ENCODE measurements around the gene PCSK4.

The PCSK4 gene

GRCh38 chr19:1457031-1457739 lies 33.0 kb downstream of the PCSK4 start:
- DNase-seq (ENCODE audit: extremely low spot score, insufficient read length, low read depth), result no peak
- FAIRE-seq, result no peak

DNA sequence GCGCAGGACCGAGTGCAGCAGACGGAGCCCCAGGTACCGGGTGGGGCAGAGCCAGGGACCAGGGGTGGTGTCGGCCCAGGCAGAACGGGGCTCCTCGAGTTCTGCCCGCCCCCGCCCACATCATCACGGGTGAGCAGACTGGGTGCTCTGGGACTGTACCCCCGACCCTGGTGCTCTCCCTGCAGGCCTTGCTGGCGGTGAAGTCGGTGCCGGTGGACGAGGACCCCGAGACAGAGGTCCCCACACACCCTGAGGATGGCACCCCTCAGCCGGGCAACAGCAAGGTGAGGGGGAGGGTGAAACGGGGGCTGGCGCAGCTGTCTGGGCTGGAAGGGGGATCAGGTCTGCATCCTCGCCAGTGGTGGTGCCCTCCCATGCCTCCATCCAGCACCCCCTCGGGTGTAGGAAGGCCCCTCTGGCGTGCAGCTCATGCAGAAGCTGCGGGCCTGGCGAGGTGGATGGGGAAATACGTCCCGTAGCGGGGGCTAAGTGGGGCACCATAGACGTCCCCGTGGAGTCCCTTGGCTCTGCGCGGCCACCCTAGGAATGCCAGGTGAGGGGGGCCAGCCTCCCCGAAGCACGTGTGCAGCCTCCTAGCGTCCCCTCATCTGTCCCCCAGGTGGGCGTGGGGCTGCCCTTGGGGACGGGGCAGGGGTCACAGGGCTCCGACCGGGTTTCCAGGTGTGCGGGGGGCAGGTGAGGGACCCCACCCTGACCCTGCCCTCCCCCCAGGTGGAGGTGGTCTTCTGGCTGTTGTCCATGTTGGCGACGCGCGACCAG lies 33.8 kb downstream of the PCSK4 start:
- FAIRE-seq, result no peak
- DNase-seq (ENCODE audit: extremely low spot score, insufficient read length, low read depth), result no peak

GRCh38 chr19:1455336-1456120 lies 34.6 kb downstream of the PCSK4 start:
- peak; percentile 49 for DNase-seq (ENCODE audit: extremely low spot score, insufficient read length, low read depth)
- peak; percentile 62 for FAIRE-seq

- DNase-seq (ENCODE audit: extremely low spot score, insufficient read length, low read depth) (no peak), FAIRE-seq (no peak)
These were observed 35.2 kb downstream of the PCSK4 start for GRCh38 chr19:1455002-1455335.

DNA sequence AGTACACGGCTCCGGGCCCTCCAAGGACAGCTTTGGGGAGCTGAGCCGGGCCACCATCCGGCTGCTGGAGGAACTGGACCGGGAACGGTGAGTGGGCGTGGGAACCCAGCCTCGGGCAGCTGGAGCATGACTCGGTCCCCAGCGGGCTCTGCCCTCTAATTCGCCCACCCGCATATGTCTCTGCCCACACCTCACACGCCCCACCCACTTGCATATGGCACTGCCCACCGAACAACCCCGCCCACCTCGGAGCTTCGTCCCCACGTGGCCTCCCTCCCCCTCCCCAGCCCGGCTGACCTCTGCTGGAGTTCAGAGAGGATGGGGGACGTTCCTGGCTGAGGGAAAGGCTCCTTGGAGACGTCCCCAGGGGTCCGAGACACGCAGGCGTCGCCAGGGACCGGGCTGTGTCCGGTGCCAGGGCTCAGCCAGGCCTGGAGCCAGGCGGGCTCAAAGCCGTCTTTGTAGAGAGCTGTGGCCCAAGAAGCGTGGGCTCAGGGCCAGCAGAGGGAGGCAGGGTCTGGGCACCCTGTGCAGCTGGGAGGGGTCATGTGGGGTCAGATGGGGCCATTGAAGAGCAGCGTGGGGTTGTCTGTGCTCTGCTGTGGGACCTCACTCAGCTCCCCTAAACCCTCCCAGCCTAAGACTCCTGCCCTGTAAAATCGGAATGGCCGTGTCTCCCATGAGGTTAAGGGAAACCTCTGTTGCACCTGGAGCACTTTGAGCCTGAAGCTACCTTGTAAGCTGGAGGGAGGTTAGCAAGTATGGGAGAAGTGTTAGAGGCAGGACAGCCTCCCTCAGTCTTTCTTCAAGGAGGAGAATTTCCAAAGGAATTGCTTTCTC lies 36.4 kb downstream of the PCSK4 start:
- FAIRE-seq (no peak), DNase-seq (ENCODE audit: extremely low spot score, insufficient read length, low read depth) (no peak)

GRCh38 chr19:1452802-1453524 lies 37.2 kb downstream of the PCSK4 start:
- DNase-seq (ENCODE audit: extremely low spot score, insufficient read length, low read depth) (no peak), FAIRE-seq (no peak)

DNA sequence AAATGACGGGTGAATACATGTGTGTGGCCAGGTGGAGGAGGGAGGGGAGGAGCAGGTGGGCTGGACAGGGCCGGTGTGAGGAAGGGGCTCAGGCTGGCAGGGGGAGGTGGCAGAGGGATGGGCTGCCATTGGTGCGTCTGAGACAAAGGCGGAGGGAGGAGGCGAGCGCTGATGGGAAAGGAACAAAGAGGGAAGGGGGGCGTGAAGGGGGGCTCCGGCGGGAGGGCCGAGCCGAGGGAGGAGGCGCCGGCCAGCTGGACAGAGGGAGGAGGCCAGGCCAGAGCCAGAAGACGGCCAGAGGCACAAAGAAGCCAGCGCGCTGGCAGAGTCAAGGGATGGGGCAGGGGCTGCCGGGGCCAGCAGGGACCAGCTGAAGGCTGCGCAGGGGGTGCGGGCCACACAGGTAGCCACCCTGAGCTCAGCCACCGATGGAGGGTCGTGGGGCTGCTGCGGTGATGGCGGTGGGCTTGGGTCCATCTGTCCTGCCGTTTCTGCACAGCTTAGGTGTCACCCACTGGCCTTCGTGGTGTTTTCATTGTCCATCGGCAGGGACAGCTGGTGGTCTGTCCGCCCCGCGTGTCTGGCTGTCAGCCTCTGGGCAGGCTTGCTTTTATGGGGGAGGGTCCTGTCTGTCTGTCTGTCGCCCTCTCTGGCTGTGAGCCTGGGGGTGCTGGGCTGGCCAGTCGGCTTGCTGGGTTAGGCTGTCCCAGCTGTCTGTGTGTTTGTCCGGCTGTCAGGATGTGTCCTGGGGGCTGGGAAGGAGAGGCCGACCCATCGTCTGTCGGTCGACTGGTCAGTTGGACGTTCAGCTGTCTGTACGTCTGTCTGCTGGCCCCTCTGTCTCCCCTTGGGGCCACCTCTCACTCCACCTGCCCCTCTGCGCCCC lies 38.0 kb downstream of the PCSK4 start:
- DNase-seq (ENCODE audit: extremely low spot score, insufficient read length, low read depth), result no peak

GRCh38 chr19:1450735-1451731 lies 39.1 kb downstream of the PCSK4 start:
- FAIRE-seq (no peak), DNase-seq (ENCODE audit: extremely low spot score, insufficient read length, low read depth) (no peak)

More for the DNA sequence above, 38.0 kb downstream of the PCSK4 start:
- FAIRE-seq, result no peak

DNA sequence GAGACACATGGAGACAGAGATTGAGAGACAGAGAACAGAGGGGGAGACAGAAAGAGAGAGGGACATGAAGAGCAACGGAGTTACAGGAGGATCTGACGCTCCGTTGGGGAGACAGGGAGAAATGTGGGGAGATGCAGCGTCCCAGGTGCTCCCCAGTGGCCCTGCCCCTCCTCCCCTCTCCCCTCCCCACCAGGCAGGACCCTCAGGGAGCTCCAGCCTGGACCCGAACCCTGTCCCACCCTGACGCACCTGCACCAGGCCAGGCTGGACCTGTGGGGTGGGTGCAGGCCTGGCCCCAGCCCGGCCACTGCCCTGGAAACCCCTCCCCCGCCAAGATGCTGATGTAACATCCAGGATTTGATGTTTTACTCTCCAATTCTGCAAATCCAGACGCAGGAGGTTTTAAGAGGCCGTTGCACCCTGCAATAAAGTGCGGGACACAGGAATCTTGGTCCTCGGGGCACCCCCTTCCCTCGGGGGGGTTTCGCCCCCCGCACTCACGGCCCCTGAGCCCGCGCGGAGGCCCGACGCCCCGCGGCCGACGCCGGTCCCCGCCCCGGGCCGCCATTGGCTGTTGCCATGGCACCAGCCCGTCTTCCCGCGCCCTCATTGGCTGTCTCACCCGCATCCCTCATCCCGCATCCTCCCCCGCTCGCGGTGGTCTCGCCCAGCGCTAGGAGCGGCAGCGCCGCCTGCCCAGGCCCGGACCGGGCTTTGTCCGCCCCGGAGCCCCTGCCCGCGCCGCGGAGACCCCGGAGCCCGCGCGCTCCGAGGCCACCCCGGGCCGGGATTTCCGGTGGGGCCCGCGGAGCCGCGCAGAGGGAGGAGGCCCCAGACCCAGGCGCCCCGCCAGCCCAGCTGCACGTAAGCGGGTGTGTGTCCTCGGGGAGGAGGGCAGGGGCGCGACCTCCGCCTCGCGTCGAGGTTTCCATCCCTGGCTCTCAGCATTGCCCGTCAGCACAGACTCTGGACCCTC lies 40.4 kb downstream of the PCSK4 start, which contains the start of gene APC2:
Gene APC2 (plus strand): TSS at position 655 of the 976 bp plus-strand sequence. CDS start 2,881 bp downstream, outside the sequence.
- DNase-seq (ENCODE audit: extremely low spot score, insufficient read length, low read depth), result no peak
- no peak for FAIRE-seq

GRCh38 chr19:1447944-1448343 lies 42.2 kb downstream of the PCSK4 start:
- FAIRE-seq (no peak), DNase-seq (ENCODE audit: extremely low spot score, insufficient read length, low read depth) (no peak)

DNA sequence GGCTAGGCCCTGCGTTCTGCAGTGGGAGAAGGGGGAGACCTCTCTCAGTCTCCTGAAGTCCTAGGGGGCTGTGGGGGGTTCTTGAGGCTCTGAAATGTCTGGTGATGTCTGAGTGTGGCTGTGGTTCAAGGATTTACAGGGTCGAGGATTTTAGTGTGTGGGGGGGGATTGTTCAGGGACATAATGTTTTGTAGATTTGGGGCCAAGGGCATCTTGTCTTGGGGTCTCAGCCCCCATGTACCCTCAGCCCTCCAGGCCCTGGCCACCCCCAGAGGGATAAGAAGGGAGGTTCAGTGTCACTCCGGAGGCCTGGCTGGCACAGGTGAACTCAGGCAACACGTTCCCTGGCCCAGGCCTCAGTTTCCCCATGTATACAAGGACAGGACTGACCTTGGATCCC lies 42.6 kb downstream of the PCSK4 start:
- DNase-seq (ENCODE audit: extremely low spot score, insufficient read length, low read depth) (no peak), FAIRE-seq (no peak)

DNA sequence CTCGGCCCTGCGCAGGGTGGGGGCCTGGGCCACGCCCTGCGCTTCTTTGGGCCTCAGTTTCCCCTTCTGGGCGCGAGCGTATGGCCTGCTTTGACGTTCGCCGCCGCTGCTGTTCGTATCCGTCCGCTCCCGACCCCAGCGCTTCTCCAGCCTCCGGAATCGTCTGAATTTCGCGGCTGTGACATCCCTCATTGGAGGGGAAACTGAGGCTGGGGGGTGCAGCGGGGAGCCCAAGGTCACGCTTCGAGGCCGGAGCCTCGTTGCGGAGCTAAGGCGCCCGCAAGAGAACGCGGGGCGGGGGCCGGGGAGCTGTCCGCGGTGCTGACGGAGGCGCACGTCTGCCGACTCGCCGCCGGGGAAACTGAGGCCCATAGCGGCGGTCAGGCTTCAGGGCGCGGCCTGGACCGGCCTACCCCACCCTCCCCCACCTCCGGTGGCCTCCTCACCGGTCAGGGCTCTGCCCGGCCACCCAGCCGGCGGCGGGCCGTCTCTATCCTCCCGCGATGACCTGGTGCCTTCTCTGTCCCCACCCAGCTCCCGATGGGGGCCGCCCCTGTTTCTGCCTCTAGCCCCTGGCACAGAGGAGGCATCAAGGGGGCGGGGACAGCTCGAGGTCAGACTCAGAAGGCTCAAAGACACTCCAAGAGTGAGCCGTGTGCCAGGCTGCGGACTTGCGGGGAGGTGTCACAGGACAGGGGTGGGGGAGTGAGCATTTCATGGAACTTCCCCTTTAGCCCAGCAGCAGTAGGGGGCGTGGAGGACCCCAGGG lies 43.3 kb downstream of the PCSK4 start:
- no peak for DNase-seq (ENCODE audit: extremely low spot score, insufficient read length, low read depth)
- FAIRE-seq, result no peak

DNA sequence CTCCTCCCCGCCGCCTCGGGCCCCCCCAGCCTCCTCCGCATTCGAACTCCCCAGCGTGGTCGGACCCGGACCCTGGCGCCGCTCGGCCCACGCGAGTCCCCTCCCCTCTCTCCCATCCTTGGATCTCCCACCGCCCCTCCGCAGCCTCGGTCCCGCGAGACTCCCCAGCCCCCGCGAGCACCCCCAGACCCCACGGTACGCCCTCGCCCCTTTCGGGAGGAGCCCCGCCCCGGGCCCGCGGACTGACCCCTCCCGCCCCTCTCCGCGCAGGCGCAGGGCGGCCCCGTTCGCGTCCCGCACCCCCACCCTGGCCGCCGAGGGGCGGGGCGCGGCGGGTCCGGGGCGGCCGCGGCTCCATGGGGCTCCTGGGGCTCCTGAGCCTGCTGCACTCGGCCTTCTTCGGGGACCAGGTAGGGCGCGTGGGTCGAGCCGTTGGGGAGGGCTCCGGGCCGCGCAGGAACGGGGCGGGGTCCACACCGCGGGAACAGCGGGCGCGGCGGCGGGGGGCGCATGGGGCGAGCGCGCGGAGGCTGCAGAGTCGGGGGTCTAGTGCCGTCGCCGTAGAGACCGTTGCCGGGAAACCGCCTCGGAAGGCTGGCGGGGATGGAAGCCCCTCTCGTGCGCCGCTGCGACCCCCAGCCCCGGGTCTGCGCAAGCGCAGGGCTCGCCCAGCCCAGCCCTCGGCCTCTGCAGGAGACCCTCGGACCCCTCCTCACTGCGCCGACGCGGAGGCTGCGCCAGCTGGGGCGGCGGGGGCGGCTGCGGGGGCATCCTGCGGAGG lies 44.0 kb downstream of the PCSK4 start:
- no peak for FAIRE-seq

DNA sequence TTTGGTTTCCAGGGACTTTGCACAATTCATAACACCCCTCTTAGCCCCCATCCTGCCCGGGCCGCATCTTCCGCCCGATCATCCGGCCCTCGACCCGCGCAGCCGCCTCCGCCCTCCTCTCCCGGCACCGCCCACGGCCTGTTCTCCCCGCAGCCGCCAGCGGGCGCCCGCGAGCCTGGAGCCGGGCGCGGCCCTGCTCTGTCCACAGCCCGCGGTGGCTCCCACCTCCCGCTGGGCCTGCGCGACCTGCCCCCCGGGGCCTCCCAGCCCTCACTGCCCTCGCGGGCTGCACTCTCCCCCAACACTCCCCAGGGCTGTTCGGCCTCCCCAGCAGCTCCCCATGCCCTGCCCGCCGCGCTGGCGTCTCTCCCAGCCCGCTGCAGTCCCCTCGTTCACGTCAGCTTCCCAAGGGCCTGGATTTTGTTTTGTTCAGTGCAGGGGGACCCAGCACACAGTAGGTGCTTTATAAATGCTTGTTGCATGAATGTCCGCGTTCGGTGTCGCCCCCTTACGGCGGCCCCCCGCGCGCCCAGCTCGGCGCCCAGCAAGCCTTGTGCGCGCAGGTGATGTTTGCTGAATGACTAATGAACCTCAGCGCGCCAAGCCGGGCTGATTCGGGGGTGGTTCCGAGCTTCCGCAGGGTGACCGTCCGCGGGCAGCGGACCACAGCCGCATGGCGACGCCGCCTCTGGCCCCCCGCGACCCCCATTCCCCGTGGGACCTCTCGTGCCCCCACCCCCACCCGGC lies 44.8 kb downstream of the PCSK4 start:
- DNase-seq (ENCODE audit: extremely low spot score, insufficient read length, low read depth) (peak; percentile 88), FAIRE-seq (peak; percentile 79)

More for the DNA sequence above, 44.0 kb downstream of the PCSK4 start:
- DNase-seq (ENCODE audit: extremely low spot score, insufficient read length, low read depth), result no peak

Measured in GM18507 (cell line).